ENCODE results near the gene RNFT2. TPM values are rescaled to one million over a fixed set of nuclear protein-coding genes. Genes with fewer than 3 reads are reported as not detected.

RNFT2 gene
- polyA plus RNA-seq, 2 of the 4 experiments (the other 2 are of a cell fraction), result 2.6 to 7.2 TPM

DNA sequence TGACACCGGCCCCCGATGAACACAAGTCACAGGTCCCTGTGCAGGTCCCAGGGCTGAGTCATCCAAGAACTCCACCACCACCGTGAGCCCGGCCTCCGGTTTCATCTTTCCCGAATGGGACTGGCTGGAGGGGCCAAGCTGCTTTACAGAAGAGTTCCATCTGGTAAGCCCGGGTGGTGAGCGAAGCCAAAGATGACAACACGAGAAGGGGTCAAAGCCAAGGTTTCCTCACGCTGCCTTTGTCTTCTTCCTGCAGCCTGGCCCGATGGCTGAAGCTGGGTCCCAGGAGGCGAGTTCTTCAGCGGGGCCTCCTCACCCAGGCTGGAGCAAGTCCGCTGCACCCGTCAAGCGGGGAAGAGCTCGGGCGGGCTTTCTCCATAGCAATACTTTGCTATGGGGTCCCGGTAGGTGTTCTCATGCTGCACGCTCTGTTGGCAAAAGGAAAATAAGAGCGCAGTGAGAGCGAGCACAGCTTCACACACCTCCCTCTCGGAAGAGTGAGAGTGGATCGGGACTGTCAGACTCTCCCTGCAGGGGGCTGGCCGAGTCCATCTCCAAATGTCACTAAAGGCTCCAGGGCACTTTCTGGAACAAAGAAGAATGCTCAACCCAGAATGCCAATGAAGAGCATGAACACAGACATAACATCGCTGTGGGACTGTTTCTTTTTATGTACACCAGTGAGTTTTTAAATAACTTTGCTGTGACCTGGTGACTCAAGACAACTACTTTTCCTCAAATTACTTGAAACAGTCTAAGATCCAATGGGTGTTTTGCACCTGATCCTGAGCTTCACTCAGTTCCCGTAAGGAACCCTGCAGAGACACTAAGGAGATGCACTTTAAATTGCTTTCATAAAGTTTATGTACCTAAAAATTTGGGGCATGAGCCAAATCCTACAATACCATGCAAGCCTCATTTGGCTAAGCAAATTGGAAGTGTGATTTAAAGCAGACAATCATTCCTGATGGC lies 20.4 kb upstream of the RNFT2 start:
- no peak for TF ChIP-seq ZNF302 (CRISPR knock-in tag; IDR thresholded peaks at IDR 0.05)
- TF ChIP-seq TFCP2L1 (CRISPR knock-in tag; IDR thresholded peaks at IDR 0.05), result no peak
- Histone ChIP-seq H3K27ac (no peak overlapping the region), H3K4me2 (no peak overlapping the region), H3K4me3 (no peak overlapping the region), H3K4me1 (no peaks in the 10 kb centered on the region), H3K9me3 (no peaks in the 10 kb centered on the region)
- FAIRE-seq, result no peak
- no peak for DNase-seq (ENCODE audit: low read depth in 1 of 2, low spot score in 1 of 2)
- POLR2A ChIA-PET, result no interaction called here
- WGBS (ENCODE audit: missing lambda C conversion rate), result 90% methylated on average over 27 of the region's 27 CpGs
- CTCF ChIA-PET, result interaction anchor here (0.9 to 3.7 kb wide), 3 partner anchors 9 to 860 kb away, joined by 3 to 30 read pairs (median 4); no protein-coding TSS in a partner anchor
- ATAC-seq, result no peak

DNA sequence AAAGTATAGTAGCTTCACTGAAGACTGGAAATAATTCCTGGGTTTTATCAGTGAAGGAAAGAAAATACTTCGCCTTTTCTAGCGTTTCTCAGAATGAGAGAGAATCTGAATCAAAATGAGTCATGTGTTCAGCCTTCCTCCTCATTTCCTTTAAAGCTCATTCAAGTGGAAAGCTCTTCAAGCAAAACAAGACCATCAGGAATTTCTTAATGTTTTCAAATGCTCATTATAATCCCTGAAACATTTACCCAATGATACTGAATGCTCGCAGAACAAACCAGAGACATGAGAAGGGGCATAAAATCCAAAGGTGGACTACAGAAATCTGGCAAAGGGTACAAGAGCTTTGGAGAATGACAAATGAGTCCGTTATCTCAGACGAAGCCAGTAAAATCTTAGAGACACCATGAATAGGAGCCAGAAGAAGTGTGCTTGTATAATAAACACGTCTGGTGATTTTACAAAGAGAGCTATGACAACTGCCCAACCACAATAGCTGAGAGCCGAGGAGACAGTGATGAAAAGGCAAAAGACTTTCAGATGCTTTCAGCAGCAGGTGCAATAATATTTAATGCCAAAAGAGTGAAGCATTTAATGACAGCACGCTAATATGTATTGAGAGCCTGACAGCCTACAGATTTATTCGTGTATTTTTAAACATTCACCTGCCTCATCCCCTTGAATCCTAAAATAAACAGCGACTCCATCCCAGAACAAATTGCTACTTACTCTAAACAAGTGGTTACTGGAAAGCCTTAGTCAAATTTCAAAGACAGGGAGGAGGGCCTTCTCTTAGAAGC lies 19.3 kb upstream of the RNFT2 start:
- Histone ChIP-seq H3K4me2 (no peak overlapping the region), H3K27ac (no peak overlapping the region), H3K4me1 (no peaks in the 10 kb centered on the region), H3K9me3 (no peaks in the 10 kb centered on the region), H3K4me3 (no peak overlapping the region)
- FAIRE-seq, result no peak
- TF ChIP-seq JUNB (IDR thresholded peaks at IDR 0.05) (no peak), KDM1A (IDR thresholded peaks at IDR 0.05; ENCODE audit: low read depth) (no peak), EHMT2 (IDR thresholded peaks at IDR 0.05; ENCODE audit: low read depth) (no peak), CHD2 (IDR thresholded peaks at IDR 0.05; ENCODE audit: low read length, partially characterized antibody) (no peak), RARB (CRISPR knock-in tag; IDR thresholded peaks at IDR 0.05) (no peak), POLR2AphosphoS2 (conservative IDR thresholded peaks at IDR 0.05; ENCODE audit: low read length) (no peak), RFX5 (IDR thresholded peaks at IDR 0.05) (no peak), BHLHE40 (IDR thresholded peaks at IDR 0.05; ENCODE audit: low read depth, low read length) (no peak), ZC3H11A (IDR thresholded peaks at IDR 0.05) (no peak), TFCP2L1 (CRISPR knock-in tag; IDR thresholded peaks at IDR 0.05) (no peak), ESRRA (IDR thresholded peaks at IDR 0.05; ENCODE audit: borderline replicate concordance, low read length) (no peak), HOXB13 (CRISPR knock-in tag; IDR thresholded peaks at IDR 0.05; ENCODE audit: low read depth) (no peak)
- TF ChIP-seq, protein P1, sequence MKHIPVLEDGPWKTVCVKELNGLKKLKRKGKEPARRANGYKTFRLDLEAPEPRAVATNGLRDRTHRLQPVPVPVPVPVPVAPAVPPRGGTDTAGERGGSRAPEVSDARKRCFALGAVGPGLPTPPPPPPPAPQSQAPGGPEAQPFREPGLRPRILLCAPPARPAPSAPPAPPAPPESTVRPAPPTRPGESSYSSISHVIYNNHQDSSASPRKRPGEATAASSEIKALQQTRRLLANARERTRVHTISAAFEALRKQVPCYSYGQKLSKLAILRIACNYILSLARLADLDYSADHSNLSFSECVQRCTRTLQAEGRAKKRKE (CRISPR knock-in tag; IDR thresholded peaks at IDR 0.05; ENCODE audit: low read depth), result no peak
- TF ChIP-seq, protein P2, sequence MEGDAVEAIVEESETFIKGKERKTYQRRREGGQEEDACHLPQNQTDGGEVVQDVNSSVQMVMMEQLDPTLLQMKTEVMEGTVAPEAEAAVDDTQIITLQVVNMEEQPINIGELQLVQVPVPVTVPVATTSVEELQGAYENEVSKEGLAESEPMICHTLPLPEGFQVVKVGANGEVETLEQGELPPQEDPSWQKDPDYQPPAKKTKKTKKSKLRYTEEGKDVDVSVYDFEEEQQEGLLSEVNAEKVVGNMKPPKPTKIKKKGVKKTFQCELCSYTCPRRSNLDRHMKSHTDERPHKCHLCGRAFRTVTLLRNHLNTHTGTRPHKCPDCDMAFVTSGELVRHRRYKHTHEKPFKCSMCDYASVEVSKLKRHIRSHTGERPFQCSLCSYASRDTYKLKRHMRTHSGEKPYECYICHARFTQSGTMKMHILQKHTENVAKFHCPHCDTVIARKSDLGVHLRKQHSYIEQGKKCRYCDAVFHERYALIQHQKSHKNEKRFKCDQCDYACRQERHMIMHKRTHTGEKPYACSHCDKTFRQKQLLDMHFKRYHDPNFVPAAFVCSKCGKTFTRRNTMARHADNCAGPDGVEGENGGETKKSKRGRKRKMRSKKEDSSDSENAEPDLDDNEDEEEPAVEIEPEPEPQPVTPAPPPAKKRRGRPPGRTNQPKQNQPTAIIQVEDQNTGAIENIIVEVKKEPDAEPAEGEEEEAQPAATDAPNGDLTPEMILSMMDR (IDR thresholded peaks at IDR 0.05), result no peak
- TF ChIP-seq, protein P3, sequence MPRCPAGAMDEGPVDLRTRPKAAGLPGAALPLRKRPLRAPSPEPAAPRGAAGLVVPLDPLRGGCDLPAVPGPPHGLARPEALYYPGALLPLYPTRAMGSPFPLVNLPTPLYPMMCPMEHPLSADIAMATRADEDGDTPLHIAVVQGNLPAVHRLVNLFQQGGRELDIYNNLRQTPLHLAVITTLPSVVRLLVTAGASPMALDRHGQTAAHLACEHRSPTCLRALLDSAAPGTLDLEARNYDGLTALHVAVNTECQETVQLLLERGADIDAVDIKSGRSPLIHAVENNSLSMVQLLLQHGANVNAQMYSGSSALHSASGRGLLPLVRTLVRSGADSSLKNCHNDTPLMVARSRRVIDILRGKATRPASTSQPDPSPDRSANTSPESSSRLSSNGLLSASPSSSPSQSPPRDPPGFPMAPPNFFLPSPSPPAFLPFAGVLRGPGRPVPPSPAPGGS (IDR thresholded peaks at IDR 0.05), result no peak
- TF ChIP-seq, protein P4, sequence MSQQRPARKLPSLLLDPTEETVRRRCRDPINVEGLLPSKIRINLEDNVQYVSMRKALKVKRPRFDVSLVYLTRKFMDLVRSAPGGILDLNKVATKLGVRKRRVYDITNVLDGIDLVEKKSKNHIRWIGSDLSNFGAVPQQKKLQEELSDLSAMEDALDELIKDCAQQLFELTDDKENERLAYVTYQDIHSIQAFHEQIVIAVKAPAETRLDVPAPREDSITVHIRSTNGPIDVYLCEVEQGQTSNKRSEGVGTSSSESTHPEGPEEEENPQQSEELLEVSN (IDR thresholded peaks at IDR 0.05; ENCODE audit: borderline replicate concordance, low read depth), result no peak
- TF ChIP-seq, protein P5, sequence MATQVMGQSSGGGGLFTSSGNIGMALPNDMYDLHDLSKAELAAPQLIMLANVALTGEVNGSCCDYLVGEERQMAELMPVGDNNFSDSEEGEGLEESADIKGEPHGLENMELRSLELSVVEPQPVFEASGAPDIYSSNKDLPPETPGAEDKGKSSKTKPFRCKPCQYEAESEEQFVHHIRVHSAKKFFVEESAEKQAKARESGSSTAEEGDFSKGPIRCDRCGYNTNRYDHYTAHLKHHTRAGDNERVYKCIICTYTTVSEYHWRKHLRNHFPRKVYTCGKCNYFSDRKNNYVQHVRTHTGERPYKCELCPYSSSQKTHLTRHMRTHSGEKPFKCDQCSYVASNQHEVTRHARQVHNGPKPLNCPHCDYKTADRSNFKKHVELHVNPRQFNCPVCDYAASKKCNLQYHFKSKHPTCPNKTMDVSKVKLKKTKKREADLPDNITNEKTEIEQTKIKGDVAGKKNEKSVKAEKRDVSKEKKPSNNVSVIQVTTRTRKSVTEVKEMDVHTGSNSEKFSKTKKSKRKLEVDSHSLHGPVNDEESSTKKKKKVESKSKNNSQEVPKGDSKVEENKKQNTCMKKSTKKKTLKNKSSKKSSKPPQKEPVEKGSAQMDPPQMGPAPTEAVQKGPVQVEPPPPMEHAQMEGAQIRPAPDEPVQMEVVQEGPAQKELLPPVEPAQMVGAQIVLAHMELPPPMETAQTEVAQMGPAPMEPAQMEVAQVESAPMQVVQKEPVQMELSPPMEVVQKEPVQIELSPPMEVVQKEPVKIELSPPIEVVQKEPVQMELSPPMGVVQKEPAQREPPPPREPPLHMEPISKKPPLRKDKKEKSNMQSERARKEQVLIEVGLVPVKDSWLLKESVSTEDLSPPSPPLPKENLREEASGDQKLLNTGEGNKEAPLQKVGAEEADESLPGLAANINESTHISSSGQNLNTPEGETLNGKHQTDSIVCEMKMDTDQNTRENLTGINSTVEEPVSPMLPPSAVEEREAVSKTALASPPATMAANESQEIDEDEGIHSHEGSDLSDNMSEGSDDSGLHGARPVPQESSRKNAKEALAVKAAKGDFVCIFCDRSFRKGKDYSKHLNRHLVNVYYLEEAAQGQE (IDR thresholded peaks at IDR 0.05), result no peak
- CTCF ChIA-PET, result interaction anchor here (0.9 to 3.7 kb wide), 4 partner anchors 10 to 861 kb away, joined by 3 to 30 read pairs (median 4); no protein-coding TSS in a partner anchor
- ATAC-seq, result no peak
- no peak for DNase-seq (ENCODE audit: low read depth in 1 of 2, low spot score in 1 of 2)
- POLR2A ChIA-PET, result no interaction called here
- 85% methylated on average over 10 of the region's 10 CpGs for WGBS (ENCODE audit: missing lambda C conversion rate)
